NCI-H748 (cell line): ENCODE results near the gene HNRNPC.
A peak's percentile ranks its signal among the peaks of the same experiment; 100 is the strongest.
"Not testable (repeated sequence)": the region's sequence is repeated elsewhere in the genome, so short reads cannot be mapped to it uniquely, and the experiment has no call there.

ENCODE experiments used
- DNase-seq: peaks from one replicate; lab custom pipeline; 2025; ENCODE audit not compliant: unreplicated experiment; lab: John Stamatoyannopoulos, UW

Gene HNRNPC

GRCh38 chr14:21269252-21270046, at the start of gene HNRNPC:
HNRNPC (minus strand) TSS chr14:21269442; CDS start chr14:21234193, 35,249 bp downstream.
- peak; percentile 100 for DNase-seq

- DNase-seq, result no peak
Observed at GRCh38 chr14:21317398-21317797, 48.2 kb upstream of the HNRNPC start.

- no peak for DNase-seq
Observed at GRCh38 chr14:21313512-21313911, 44.3 kb upstream of the HNRNPC start.

GRCh38 chr14:21311614-21312013, 42.4 kb upstream of the HNRNPC start:
- no peak for DNase-seq

GRCh38 chr14:21309956-21310355, 40.7 kb upstream of the HNRNPC start:
- no peak for DNase-seq

GRCh38 chr14:21309238-21309636, 40.0 kb upstream of the HNRNPC start:
- peak; percentile 34 for DNase-seq

- DNase-seq, result peak; percentile 98
Observed at GRCh38 chr14:21308479-21309237, 39.4 kb upstream of the HNRNPC start.

GRCh38 chr14:21308132-21308478, 38.9 kb upstream of the HNRNPC start:
- DNase-seq, result no peak

GRCh38 chr14:21307637-21308036, 38.4 kb upstream of the HNRNPC start:
- DNase-seq, result no peak

- DNase-seq, result not testable (repeated sequence)
Observed at GRCh38 chr14:21302836-21303140, 33.5 kb upstream of the HNRNPC start.

- DNase-seq, result no peak
Observed at GRCh38 chr14:21302013-21302835, 33.0 kb upstream of the HNRNPC start.

GRCh38 chr14:21300892-21301291, 31.6 kb upstream of the HNRNPC start:
- peak; percentile 67 for DNase-seq

- no peak for DNase-seq
Observed at GRCh38 chr14:21299562-21300130, 30.4 kb upstream of the HNRNPC start.

GRCh38 chr14:21298358-21298757, 29.1 kb upstream of the HNRNPC start:
- DNase-seq, result no peak

- DNase-seq, result not testable (repeated sequence)
Observed at GRCh38 chr14:21294026-21294425, 24.8 kb upstream of the HNRNPC start.

- DNase-seq, result no peak
Observed at GRCh38 chr14:21287168-21287567, 17.9 kb upstream of the HNRNPC start.

- DNase-seq, result not testable (repeated sequence)
Observed at GRCh38 chr14:21286516-21286915, 17.3 kb upstream of the HNRNPC start.

- DNase-seq, result not testable (repeated sequence)
Observed at GRCh38 chr14:21281917-21282316, 12.7 kb upstream of the HNRNPC start.

- no peak for DNase-seq
Observed at GRCh38 chr14:21279783-21280182, 10.5 kb upstream of the HNRNPC start, which contains the start of gene RPGRIP1. RPGRIP1 (plus strand) TSS chr14:21280083; CDS start chr14:21287977, 7,894 bp downstream.

GRCh38 chr14:21278632-21279031, 9.4 kb upstream of the HNRNPC start:
- no peak for DNase-seq

- no peak for DNase-seq
Observed at GRCh38 chr14:21275261-21275858, 6.1 kb upstream of the HNRNPC start.
